GM18498 (cell line): ENCODE measurements around the gene OLFM4.
"Not testable (repeated sequence)": the region's sequence is repeated elsewhere in the genome, so short reads cannot be mapped to it uniquely, and the experiment has no call there.

Experiments
- ATAC-seq: cut with Tn5 transposase; IDR thresholded peaks from one replicate; pipeline ENCODE4 v1.9.1; 2021; ENCODE audit warnings: mild to moderate bottlenecking, moderate library complexity; ENCODE audit not compliant: unreplicated experiment

Gene OLFM4

DNA sequence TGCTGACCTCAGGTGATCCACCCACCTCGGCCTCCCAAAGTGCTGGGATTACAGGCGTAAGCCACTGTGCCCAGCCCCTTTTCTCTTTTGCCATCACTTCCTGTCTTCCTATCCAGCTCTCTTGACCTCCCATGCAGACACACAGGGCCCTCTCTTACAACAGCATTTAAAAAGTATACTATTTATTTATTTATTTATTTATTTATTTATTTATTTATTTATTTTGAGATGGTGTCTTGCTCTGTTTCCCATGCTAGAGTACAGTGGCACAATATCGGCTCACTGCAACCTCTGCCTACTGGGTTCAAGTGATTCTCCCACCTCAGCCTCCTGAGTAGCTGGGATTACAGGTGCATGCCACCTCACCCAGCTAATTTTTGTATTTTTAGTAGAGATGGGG is 14.6 kb upstream of the OLFM4 start:
- not testable (repeated sequence) for ATAC-seq

DNA sequence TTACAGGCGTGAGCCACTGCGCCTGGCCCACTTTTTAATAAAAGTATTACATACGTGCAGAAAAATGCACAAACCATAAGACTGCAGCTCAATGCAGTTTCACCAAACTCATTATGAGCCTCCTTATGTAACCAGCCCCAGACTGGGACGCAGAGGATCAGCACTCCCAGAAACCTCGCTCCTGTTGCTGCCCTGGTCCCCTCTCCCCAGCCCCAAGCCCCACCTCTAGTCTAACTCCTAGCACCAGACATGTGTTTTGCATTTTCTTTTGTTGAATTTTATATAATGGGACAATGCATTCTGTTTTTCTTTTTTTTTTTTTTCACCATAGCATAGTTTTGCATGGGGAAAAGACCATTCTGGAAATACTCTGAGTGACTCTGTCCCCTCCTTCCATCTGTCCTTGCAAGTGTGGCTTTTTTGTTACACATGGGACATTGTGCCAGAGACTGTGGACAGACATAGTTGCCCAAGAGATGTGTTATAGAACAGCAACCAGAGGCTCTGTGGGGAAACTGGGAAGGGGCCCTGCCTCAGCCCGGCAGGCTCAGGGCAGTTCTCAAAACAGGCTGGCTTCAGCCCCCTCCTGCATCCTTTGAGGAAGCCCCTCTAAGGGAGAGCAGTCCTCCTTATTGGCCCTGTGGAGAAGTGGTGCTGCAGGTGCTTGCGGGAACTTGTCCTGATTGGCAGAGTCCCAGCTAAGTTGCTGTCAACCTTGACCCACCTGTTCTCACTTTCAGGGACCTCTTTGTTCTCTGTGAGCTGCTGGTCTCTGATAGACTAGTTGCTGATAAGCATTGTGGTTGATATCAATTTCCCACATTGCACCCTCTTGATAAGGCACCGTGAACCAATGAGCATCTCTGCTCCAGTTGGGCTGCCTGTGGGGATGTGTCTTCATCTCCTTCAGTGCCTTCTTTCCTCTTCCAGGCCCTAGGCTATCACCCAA is 13.8 kb upstream of the OLFM4 start:
- no peak for ATAC-seq

DNA sequence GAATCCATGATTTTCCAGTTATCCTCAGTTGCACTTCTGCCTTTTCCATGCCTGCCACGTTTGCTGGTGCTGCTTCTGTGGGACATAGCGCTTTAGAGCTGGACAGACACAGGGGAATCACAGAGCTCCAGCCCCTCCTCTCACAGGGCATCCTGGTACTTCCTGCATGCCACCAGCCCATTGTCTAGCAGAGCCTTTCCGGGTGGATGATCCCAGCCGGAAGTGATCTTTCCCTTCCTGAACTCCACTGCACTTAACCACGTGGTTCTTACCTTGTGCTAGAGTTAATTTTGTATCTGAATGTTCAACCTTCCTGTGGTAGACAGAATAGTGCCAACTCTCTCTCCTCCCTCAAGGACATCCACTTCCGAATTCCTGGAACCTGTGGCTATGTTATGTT is 12.6 kb upstream of the OLFM4 start:
- ATAC-seq, result no peak

DNA sequence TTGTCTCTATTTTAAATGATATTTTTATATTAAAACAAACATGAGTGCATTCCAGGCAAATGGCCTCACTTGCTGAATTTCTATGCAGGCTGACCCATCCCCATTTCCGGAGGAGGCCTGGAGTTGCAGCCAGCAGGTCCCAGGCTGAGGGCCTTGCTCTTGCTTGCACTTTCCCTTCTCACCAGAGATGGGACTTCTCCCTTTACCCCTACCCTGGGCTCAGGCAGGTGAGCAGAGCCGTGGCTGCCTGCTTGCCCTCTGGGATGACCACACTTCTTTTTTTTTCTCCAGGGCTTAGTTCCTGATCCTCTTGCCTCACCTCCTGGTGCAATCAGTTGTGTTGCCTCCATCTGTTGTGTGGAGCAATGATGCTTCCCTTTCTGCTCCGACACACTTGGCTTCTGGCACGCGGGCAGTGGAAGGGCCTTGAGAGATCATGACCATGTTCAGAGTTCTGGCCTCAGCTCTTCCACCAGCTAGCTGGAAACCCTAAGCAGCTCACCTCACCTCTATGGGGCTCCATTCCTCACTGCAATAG is 11.1 kb upstream of the OLFM4 start:
- no peak for ATAC-seq

DNA sequence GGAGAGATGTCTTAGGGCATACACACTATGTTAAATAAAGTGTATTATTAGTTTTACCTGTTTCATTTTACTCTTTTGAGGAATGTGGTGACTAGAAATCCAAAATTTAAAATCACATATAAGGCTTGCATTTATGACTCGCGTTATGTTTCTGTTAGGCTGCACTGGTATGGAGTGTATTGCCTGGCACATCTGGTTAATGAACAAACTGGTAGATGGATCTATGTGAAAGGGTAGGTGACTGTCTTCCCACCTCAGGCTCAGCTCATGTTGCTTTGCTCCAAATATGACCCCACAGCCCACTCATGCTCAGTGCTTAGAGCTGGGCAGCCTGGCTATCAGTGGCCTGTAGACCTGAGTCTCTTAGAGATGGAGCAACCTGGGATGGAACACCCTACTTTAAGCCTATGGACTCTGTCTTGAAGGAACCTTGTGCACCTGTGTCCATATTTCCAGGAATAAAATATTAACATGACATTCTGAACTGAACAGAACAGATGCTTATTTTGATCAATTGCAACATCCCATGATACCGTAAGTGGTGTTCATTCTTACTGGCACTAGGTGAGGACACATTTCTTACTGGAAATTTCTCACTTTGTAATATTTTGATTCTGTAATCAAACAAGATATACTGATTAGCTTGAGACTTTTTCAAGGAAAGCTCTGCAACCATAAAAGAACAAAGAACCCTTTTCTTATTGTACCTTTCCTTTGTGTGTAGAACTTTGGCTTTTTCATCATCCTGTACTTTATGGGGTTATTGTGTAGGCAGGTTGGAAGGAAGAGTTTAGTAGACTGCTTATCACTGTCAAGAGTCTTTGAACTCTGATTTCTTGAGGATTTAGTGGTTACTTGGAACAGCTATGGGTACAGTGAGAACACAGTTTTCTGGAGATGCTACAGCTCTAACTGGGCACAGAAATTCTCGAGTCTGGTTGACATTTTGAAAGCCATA is 9.6 kb upstream of the OLFM4 start:
- ATAC-seq, result no peak

DNA sequence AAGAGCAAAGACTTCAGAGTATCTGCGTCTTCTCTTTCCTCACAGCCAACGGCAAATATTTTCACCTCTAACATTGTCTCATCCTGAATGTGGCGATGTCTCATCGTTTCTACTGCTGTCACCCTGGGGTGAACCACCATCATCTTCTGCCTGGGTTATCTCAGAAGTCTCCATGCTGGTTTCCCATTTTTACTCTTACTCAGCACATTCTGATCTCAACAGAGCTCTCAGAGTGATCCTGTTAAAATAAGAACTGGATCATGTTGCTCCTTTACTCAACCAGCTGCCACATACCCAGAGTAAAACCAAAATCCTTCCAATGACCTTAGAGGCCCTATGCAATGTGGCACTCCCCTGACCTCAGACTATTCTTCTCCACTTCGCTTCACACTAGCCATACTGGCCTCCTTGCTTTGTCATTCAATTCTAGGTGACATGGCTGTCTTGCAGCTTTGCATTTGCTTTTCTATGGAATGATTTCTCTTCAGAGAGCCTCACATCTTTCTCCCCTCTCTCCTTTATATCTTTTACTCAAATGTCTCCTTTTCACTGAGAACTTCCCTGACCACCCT is 7.8 kb upstream of the OLFM4 start:
- no peak for ATAC-seq

DNA sequence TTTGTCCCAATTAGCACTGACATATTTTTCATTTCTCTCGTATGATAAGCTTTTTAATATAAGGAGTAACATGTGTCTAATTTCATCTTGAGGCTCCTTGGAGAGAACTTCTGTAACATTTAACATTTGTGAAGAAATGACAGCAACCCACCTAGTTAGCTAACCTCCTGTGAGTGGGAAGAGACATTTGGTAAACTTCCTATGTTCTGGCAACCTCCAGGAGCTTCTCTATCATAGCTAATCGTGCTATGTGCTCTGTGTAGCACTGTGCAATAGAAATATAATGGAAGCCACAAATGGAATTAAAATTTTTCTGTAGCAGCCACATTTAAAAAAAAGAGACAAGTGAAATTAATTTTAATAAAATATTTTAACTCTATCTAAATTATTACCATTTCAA is 5.4 kb upstream of the OLFM4 start:
- no peak for ATAC-seq

DNA sequence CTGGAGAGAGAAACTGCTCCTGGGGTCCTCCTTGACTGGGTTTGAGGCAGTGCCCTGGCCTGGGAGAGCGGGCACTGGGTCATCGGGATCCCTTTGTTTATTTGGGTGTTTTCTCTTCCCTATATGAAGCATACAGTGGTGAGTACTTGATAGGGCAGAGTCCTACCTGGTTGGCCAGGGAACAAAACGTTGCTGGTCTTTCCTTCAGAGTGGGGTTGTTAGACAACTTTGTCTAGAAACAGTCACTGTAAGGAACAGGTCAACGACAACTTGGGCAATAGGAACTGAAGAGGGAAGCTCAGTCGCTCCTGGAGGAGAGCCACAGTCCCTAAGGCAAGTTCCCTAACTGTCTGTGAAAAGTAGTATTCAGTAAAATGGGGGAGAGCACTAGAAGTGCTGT is 550 bp upstream of the OLFM4 start:
- no peak for ATAC-seq

DNA sequence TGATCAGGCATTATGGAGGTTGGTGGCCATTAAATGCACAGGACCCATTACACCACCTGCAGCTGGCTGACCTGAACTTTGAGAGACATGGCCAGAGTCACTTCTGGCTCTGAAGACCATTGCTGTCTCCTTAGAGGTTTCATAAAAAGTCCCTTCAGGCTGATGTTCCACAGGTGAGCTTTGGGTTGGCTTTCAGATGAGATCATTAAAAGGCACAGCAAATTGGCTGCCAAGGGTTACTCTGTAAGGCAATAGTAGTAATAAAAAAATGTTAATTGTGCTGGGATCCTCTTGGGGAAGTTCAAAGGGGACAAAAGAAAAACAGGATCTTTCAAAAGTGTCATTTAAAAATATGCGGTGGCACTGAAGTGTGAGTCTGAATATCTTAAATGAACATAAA is 4.2 kb downstream of the OLFM4 start:
- ATAC-seq, result no peak

DNA sequence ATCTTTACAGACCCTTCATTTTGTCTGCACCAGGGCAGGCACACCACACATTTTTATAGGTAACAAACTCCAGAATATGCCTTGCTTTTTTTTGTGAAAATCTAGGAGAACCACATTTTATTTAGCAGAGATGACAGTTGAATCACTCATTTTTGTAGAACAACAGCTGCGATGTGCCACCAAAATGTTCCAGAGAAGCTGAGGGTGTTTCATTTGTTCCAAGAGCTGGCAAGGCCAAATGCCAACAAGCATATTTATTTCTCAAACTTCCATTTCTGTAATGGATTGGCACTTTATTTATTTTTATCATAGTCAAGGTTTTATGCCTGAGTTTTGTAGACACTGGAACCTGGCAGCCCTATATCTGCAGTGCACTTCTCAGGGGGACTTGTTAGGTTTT is 10.4 kb downstream of the OLFM4 start:
- ATAC-seq, result no peak

DNA sequence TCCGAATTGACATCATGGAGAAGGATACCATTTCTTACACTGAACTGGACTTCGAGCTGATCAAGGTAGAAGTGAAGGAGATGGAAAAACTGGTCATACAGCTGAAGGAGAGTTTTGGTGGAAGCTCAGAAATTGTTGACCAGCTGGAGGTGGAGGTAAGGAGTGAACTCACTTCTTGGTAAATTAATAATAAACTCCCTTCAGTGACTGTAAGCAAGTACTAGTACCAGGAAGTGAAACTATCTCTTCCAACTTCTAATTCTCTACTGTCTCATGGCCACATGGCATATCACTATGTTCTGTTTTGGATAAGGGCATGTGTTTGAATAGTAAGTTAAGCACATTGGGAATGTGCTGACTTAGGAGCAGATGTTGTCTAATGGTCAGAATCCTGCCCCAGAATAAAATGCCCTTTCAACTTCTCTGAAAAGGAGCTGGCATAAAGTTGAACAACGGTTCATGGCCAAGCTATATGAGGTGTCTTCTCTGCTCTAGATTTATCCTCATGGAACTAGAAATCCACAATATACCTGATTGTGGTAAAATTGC is 13.4 kb downstream of the OLFM4 start:
- no peak for ATAC-seq

DNA sequence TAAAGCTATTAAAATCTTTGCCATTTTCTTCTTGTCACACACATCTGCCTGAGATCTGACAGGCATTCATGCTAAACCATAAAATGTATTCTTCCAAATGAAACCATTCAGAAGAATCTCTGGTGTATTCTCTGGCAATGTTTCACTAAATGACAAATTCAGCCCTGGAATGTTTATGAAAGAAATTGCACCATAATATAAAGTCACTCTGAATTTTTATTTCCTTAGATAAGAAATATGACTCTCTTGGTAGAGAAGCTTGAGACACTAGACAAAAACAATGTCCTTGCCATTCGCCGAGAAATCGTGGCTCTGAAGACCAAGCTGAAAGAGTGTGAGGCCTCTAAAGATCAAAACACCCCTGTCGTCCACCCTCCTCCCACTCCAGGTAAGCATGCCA is 14.3 kb downstream of the OLFM4 start:
- no peak for ATAC-seq

DNA sequence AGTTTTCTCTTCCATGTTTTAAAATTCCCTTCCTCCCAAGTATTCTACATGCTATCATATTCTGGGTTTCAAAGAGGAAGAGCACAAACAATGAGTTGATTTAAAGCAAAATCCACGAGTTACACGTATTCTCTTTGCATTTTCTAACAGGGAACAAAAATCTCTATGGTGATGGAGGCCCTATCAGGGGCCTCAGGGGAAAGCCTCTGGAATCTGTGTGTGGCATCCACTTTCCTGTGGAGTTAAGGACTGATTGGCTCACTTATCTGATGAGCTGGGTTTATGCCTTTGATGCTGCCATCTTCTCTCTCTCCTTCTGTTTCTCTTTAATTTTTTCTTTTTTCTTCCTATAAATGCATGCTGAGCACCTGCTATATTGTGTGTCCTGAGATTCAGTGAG is 14.8 kb downstream of the OLFM4 start:
- ATAC-seq, result no peak

DNA sequence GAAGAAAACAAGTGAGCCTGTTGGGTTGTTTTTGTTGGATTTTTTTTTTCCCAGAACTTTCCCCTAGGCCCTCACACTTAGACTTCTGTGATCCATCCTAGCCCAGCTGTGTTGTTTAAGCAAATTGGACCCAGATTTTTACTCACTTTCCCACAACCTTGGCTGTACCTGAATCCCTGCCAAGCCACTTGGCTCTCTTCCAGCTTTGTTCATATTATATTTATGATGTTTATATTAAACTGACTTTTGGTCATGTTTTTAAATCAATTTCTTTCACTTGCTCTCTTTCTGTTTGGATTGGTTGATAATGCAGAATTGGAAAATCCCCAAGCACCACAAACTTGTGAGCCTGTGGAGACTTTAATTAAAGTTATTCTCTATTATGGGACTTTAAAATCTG is 16.6 kb downstream of the OLFM4 start:
- ATAC-seq, result no peak

DNA sequence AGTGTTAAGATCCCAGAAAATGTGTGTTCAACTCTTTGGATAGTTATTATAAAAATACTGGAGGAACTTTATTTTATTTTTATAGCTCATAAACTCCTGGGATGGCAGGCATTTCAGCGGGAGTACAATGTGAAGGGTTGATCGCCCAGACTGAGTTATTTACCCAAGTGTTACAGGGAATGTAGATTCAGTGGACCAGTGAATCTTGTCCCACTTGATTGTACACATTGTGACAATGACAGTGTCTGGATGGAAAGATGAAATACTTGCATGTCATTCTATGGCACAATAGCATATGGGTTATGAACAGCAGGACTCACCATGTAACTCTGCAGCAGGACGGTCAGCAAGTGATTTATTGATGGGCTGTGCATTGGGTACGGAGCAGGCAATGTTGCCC is 20.3 kb downstream of the OLFM4 start:
- no peak for ATAC-seq

DNA sequence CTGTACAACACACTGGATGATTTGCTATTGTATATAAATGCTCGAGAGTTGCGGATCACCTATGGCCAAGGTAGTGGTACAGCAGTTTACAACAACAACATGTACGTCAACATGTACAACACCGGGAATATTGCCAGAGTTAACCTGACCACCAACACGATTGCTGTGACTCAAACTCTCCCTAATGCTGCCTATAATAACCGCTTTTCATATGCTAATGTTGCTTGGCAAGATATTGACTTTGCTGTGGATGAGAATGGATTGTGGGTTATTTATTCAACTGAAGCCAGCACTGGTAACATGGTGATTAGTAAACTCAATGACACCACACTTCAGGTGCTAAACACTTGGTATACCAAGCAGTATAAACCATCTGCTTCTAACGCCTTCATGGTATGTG is 21.5 kb downstream of the OLFM4 start:
- no peak for ATAC-seq

DNA sequence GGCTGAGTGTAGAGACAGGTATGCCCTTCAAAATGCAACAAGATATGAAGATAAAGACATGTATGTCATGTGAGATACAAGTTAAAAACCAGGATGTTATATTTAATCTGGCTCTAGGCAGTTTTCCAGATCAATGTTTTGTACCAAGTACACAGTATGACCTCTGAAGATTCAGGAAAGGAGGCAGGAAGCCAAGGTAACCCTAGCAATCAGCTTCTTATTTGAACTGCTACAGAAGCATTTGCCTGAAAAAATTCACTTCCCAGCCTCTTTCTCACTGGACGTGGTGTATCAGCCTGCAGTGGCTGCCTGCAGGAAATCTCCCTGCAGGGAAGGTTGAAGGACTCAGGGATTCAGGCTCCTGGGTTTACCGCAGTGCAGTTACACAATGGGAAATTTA is 24.1 kb downstream of the OLFM4 start:
- no peak for ATAC-seq

DNA sequence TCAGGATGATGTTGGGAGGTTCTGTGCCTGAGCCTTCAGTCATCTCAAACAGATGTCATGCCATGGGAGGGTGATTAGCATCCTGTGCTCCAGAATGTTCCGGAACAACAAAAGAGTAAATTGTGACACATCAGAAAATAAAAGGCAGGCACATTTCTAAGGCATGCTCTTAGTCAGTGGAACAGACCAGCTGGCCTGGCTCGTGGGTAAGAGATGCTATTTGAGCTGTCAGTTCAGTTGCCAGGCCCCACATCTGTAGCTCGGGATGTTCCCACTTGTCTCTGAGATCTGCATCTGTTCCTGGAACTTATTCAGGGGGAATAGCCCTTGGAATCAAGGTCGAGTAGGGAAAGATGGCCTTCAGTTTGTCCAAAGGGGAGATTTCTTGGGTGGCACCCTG is 26.0 kb downstream of the OLFM4 start:
- no peak for ATAC-seq

DNA sequence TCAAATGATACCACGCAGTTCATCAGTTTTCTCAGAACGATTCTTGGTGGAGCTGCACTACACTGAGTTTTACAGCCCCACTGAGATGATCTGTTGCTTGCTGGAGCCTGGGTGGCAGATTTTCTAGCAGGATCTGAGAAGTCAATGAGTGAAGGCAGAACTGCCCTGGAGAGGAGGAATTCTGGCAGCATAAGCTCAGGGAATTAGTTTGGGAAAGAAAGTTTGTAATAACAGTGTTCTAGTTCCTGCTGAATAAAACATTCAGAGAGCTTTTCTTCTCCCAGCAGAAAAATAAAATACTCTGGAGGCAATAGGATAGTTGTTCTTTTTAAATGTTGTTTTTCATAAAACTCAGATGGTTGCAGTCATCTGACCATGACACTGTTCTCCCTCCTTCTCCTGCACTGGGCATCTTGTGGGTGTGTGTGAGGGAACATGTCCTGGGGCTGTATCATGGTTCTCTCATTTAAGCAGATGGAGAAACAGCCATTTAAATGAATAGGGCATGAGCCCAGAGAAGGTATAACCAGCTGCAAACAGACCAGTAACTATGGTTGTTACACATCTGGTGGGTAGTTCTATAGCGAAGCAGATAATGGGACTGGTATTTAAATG is 29.6 kb downstream of the OLFM4 start:
- no peak for ATAC-seq

DNA sequence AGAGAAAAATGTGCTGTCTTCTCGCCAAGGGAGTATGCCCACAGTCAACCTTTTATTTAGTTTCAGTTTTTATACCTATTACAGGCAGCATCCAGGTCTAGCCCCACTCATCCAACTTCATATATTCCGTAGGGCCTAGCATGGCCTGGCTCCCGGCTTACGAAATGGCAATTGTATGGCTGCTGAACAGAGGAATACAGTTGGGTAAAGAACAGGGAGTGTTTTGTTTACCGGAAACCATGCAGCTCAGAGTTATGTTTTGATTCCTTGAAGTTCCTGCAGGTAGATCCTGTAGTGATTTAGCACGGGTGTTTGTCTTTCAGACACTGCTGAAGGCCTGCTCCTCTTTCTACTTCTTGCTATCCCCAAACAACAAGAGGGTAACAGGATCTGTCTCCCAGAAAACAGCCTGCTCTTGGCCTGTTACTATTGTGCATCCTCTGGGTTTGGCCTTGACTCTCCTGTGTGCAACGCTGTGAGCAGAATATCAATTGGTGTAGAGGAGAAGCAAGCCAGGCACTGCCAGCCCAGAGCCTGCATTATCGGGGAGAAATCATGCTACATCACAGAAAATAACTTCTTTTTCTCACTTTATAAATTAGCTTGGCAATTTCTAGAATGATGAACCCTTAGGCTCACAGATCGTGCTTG is 32.4 kb downstream of the OLFM4 start:
- no peak for ATAC-seq
